H9 (cell line): Measurements from ENCODE around the gene SDK2. TPM values are rescaled to one million over a fixed set of nuclear protein-coding genes. Genes with fewer than 3 reads are reported as not detected.
A peak's percentile ranks its signal among the peaks of the same experiment; 100 is the strongest.

Experiments used
- DNase-seq: peaks from one replicate; pipeline ENCODE4 v3.0.0-alpha.2; 2017
- H2AFZ ChIP-seq: one replicate; pipeline ENCODE4 v1.6.1; 2013; ENCODE audit warnings: mild to moderate bottlenecking, low read length, control low read depth, moderate library complexity
- H2AK5ac ChIP-seq: 2 replicates; pipeline ENCODE4 v1.6.1; 2013; ENCODE audit warnings: low read length, control low read depth, mixed read lengths; ENCODE audit not compliant: insufficient read length
- H2BK120ac ChIP-seq: one replicate; pipeline ENCODE4 v1.6.1; 2013; ENCODE audit warnings: low read depth, mild to moderate bottlenecking, low read length, control low read depth, inconsistent platforms; ENCODE audit not compliant: poor library complexity, severe bottlenecking
- H2BK12ac ChIP-seq: 2 replicates; pipeline ENCODE4 v1.6.1; 2013; ENCODE audit warnings: low read length, control low read depth, mixed read lengths, low read depth; ENCODE audit not compliant: insufficient read length
- H2BK15ac ChIP-seq: 2 replicates; pipeline ENCODE4 v1.6.1; 2013; ENCODE audit warnings: low read depth, low read length, control low read depth
- H2BK20ac ChIP-seq: one replicate; pipeline ENCODE4 v1.6.1; 2013; ENCODE audit warnings: low read depth, mild to moderate bottlenecking, low read length, control low read depth, inconsistent platforms; ENCODE audit not compliant: poor library complexity, severe bottlenecking
- H2BK5ac ChIP-seq: 2 replicates; pipeline ENCODE4 v1.6.1; 2013; ENCODE audit warnings: low read length, control low read depth, mixed read lengths; ENCODE audit not compliant: insufficient read length
- H3K14ac ChIP-seq: 2 replicates; pipeline ENCODE4 v1.6.1; 2013; ENCODE audit warnings: low read length, control low read depth; ENCODE audit not compliant: insufficient read depth
- H3K18ac ChIP-seq: 2 replicates; pipeline ENCODE4 v1.6.1; 2013; ENCODE audit warnings: low read depth, mild to moderate bottlenecking, mixed read lengths, low read length, control low read depth; ENCODE audit not compliant: insufficient read length
- H3K23ac ChIP-seq: 2 replicates; pipeline ENCODE4 v1.6.1; 2013; ENCODE audit warnings: low read length, control low read depth, mixed read lengths, low read depth; ENCODE audit not compliant: insufficient read length
- H3K23me2 ChIP-seq: 2 replicates; pipeline ENCODE4 v1.6.1; 2013; ENCODE audit warnings: low read depth, mild to moderate bottlenecking, mixed read lengths, low read length, control low read depth; ENCODE audit not compliant: insufficient read length, poor library complexity, severe bottlenecking
- H3K27ac ChIP-seq: 2 replicates; pipeline ENCODE4 v1.5.1; 2013; ENCODE audit warnings: low read length, control low read depth, mixed read lengths, low read depth; ENCODE audit not compliant: insufficient read length
- H3K27me3 ChIP-seq: 2 replicates; pipeline ENCODE4 v1.6.1; 2013; ENCODE audit warnings: low read length, control low read depth, inconsistent platforms; ENCODE audit not compliant: insufficient read depth
- H3K4ac ChIP-seq: 2 replicates; pipeline ENCODE4 v1.6.1; 2013; ENCODE audit warnings: low read depth, mild to moderate bottlenecking, control low read depth, inconsistent platforms, low read length, moderate library complexity
- H3K4me1 ChIP-seq: 2 replicates; pipeline ENCODE4 v1.6.1; 2013; ENCODE audit warnings: low read length, control low read depth, inconsistent platforms; ENCODE audit not compliant: insufficient read depth
- H3K4me2 ChIP-seq: 2 replicates; pipeline ENCODE4 v1.6.1; 2013; ENCODE audit warnings: low read length, control low read depth, mixed read lengths; ENCODE audit not compliant: insufficient read length, insufficient read depth
- H3K56ac ChIP-seq: 2 replicates; pipeline ENCODE4 v1.6.1; 2013; ENCODE audit warnings: low read depth, mild to moderate bottlenecking, mixed read lengths, low read length, control low read depth; ENCODE audit not compliant: insufficient read length
- H3K79me1 ChIP-seq: 2 replicates; pipeline ENCODE4 v1.6.1; 2013; ENCODE audit warnings: low read depth, mild to moderate bottlenecking, moderate library complexity, low read length, control low read depth, inconsistent platforms; ENCODE audit not compliant: insufficient read depth, poor library complexity, severe bottlenecking
- H3K79me2 ChIP-seq: 2 replicates; pipeline ENCODE4 v1.6.1; 2013; ENCODE audit warnings: low read length, control low read depth, inconsistent platforms; ENCODE audit not compliant: insufficient read depth
- H3K9ac ChIP-seq: 2 replicates; pipeline ENCODE4 v1.6.1; 2013; ENCODE audit warnings: low read length, control low read depth, mixed read lengths; ENCODE audit not compliant: insufficient read length; ENCODE audit errors: extremely low read depth
- H3K9me3 ChIP-seq: one replicate; pipeline ENCODE4 v1.6.1; 2013; ENCODE audit warnings: low read depth, low read length, inconsistent platforms; ENCODE audit not compliant: control insufficient read depth
- H3T11ph ChIP-seq: one replicate; pipeline ENCODE4 v1.6.1; 2013; ENCODE audit warnings: mild to moderate bottlenecking, low read length, control low read depth, inconsistent platforms
- H4K20me1 ChIP-seq: one replicate; pipeline ENCODE4 v1.6.1; 2013; ENCODE audit not compliant: control insufficient read depth, insufficient read length, insufficient read depth
- H4K5ac ChIP-seq: 2 replicates; pipeline ENCODE4 v1.6.1; 2013; ENCODE audit warnings: low read depth, mild to moderate bottlenecking, mixed read lengths, low read length, control low read depth; ENCODE audit not compliant: insufficient read length
- H4K8ac ChIP-seq: replicated peaks from 2 replicates; pipeline ENCODE4 v1.6.1; 2013; ENCODE audit warnings: low read length, control low read depth, mixed read lengths, low read depth; ENCODE audit not compliant: insufficient read length
- H4K91ac ChIP-seq: 2 replicates; pipeline ENCODE4 v1.6.1; 2013; ENCODE audit warnings: low read depth, mild to moderate bottlenecking, moderate library complexity, mixed read lengths, low read length, control low read depth; ENCODE audit not compliant: insufficient read length
- H3K27ac Mint-ChIP-seq, 3 experiments: 2 replicates in 2 of 3; 3 replicates in 1 of 3; pipeline ENCODE4 v1.8.0; 2020 to 2021; ENCODE audit warnings: mixed read lengths in 3 of 3, mild to moderate bottlenecking in 1 of 3, moderate library complexity in 1 of 3
- H3K27me3 Mint-ChIP-seq: 2 replicates; pipeline ENCODE4 v1.8.0; 2021; ENCODE audit warnings: low read depth, mild to moderate bottlenecking, moderate library complexity, mixed read lengths
- H3K36me3 Mint-ChIP-seq, 3 experiments: 2 replicates in 2 of 3; 3 replicates in 1 of 3; pipeline ENCODE4 v1.8.0; 2020 to 2021; ENCODE audit warnings: low read depth in 3 of 3, mixed read lengths in 3 of 3; ENCODE audit not compliant: insufficient read depth in 1 of 3
- H3K4me1 Mint-ChIP-seq, 2 experiments: 2 replicates each; pipeline ENCODE4 v1.8.0; 2020; ENCODE audit warnings: mixed read lengths in 2 of 2
- H3K4me3 Mint-ChIP-seq, 2 experiments: 2 replicates in 1 of 2; 3 replicates in 1 of 2; pipeline ENCODE4 v1.8.0; 2020 to 2021; ENCODE audit warnings: mild to moderate bottlenecking in 2 of 2, mixed read lengths in 2 of 2, moderate library complexity in 1 of 2
- H3K9me3 Mint-ChIP-seq, 2 experiments: 2 replicates in 1 of 2; 3 replicates in 1 of 2; pipeline ENCODE4 v1.8.0; 2020; ENCODE audit warnings: mild to moderate bottlenecking in 2 of 2, mixed read lengths in 2 of 2, moderate library complexity in 1 of 2
- WGBS: extraction: QIAGEN DNeasy Blood & Tissue Kit; methylation state at CpG from one replicate; pipeline ENCODE4 v1.1.7; 2013; ENCODE audit warnings: missing lambda C conversion rate, low lambda C conversion rate, mixed read lengths; ENCODE audit not compliant: insufficient read length; ENCODE audit errors: extremely low coverage; 5-methylcytosine and 5-hydroxymethylcytosine counted together
- total RNA-seq: library from RNA; stranded (reverse); gene quantifications from 2 replicates; pipeline ENCODE4 v1.2.1, GENCODE V29; 2021
- TF ChIP-seq, protein P1 (sequence below): fragments of 200-600 bp; sonication (generic); conservative IDR thresholded peaks from 3 replicates; pipeline ENCODE4 v1.8.0; 2021; ENCODE audit warnings: antibody characterized with exemption, mild to moderate bottlenecking

The SDK2 gene
- total RNA-seq, 1 experiment from 2014 or later = 9.1 TPM

- Histone ChIP-seq H2BK15ac (no peak overlapping the region), H2BK120ac (no peak overlapping the region), H3K79me2 (no peaks in the 10 kb centered on the region), H2BK12ac (no peak overlapping the region), H3K79me1 (no peaks in the 10 kb centered on the region), H3K23ac (no peak overlapping the region), H3T11ph (no peak overlapping the region), H2BK20ac (no peak overlapping the region), H3K4me2 (no peak overlapping the region), H3K9ac (no peak overlapping the region), H3K27me3 (no peaks in the 10 kb centered on the region), H2BK5ac (no peak overlapping the region), H3K4me1 (no peaks in the 10 kb centered on the region), H3K9me3 (no peaks in the 10 kb centered on the region), H2AK5ac (no peak overlapping the region), H4K20me1 (no peaks in the 10 kb centered on the region), H3K14ac (no peak overlapping the region), H2AFZ (no peak overlapping the region), H4K5ac (no peak overlapping the region), H3K4ac (no peak overlapping the region), H4K8ac (no peak overlapping the region), H3K27ac (no peak overlapping the region), H3K56ac (no peak overlapping the region), H3K18ac (no peak overlapping the region), H4K91ac (no peak overlapping the region), H3K23me2 (no peaks in the 10 kb centered on the region)
- Mint-ChIP-seq H3K27ac (no peak overlapping the region), H3K27me3 (peaks cover 23% of the 10 kb centered on the region), H3K9me3 (peaks cover 0 to 3% of the 10 kb centered on the region in 2 experiments; a peak in 1 of 5 replicates), H3K4me1 (peaks cover 29 to 31% of the 10 kb centered on the region in 2 experiments), H3K4me3 (no peak overlapping the region), H3K36me3 (no peaks in the 10 kb centered on the region)
- TF ChIP-seq, protein P1, sequence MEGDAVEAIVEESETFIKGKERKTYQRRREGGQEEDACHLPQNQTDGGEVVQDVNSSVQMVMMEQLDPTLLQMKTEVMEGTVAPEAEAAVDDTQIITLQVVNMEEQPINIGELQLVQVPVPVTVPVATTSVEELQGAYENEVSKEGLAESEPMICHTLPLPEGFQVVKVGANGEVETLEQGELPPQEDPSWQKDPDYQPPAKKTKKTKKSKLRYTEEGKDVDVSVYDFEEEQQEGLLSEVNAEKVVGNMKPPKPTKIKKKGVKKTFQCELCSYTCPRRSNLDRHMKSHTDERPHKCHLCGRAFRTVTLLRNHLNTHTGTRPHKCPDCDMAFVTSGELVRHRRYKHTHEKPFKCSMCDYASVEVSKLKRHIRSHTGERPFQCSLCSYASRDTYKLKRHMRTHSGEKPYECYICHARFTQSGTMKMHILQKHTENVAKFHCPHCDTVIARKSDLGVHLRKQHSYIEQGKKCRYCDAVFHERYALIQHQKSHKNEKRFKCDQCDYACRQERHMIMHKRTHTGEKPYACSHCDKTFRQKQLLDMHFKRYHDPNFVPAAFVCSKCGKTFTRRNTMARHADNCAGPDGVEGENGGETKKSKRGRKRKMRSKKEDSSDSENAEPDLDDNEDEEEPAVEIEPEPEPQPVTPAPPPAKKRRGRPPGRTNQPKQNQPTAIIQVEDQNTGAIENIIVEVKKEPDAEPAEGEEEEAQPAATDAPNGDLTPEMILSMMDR = no peak
- DNase-seq = peak; percentile 22
- no CpG with 5 or more reads among the region's 9 CpGs for WGBS
Measured at GRCh38 chr17:73317513-73318426, 326.5 kb downstream of the SDK2 start.
